SKM-1 (cell line): ENCODE data around the gene CD81.

ENCODE experiments used
- DNase-seq: peaks from one replicate; lab custom pipeline; 2025; ENCODE audit not compliant: unreplicated experiment; lab: John Stamatoyannopoulos, UW

The CD81 gene

GRCh38 chr11:2419638-2420501 lies 42.8 kb downstream of the CD81 start:
- DNase-seq, result peak; percentile 84

DNA sequence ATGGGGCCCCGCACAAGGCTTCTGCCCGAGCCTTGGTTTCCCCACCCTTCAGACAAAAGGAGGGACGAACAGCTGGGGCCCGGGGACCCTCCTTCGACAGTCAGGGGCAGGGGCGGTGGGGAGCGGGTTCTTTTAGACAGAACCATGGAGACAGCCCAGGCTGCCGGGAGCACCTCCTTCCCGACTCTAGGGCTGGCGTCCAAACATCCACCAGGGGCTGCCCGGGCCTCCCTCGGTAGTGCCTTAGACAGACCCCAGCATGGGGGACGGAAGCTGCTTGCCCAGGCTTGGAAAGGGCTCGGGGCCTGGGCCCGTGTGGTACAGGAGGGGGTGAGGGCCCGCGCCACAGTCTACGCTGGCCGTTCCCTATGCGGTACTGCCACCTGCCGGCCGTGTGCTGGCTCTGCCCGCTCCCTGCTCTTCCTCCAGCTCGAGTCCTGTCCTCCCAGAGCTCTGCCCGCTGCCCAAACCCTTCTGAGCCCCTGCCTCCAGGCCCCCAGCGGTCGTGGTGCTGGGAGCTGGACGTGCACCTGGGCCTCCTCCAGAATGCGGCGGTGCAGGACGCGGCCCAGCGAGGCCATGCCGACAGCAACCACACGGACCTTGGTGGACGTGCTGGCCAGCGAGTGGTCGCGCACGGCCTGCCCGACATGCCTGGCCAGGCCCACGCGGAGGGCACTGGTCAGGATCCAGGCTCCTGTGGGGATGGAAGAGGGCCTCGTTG lies 43.6 kb downstream of the CD81 start:
- DNase-seq, result peak; percentile 62

DNA sequence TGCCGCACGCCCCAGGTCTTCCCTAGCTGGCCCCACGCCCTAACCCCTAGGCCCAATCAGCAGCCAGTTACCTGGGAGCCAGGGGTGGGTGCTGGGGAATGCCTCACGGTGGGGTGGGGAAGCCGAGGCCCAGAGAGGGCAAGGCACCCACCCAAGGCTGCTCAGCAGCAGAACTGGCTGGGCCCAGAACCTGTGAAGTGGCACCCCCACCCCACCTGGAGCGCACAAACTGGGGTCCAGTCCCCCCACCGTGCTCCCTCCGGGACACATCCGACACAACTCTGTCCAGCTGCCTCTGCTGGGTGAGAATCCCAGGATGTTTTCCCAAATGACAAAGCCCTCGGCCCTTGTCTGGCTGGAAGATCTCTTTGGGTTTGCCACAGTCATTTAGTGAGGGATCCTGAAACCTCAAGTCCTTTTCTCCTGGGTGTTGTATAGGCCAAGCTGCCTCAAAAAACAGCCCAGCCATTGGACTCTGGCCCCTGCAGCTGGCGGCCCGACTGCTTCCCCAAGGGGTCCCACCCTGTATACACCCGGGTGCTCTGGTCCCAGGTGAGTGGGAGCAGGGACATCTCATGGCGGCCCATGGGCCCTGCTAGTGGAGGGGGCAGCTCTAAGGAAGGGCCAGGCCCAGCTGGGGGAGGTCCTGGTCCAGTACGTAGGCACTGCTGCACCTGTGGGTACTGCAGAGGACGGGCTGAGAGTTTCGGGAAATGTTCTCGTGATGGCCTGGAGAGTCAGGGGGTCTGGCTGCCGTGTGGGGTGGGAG lies 44.3 kb downstream of the CD81 start:
- no peak for DNase-seq

- no peak for DNase-seq
Measured at GRCh38 chr11:2421996-2422395, 44.9 kb downstream of the CD81 start.

GRCh38 chr11:2422461-2423156 lies 45.5 kb downstream of the CD81 start:
- DNase-seq, result no peak

GRCh38 chr11:2423157-2424025 lies 46.3 kb downstream of the CD81 start:
- no peak for DNase-seq

GRCh38 chr11:2424811-2425495 lies 47.8 kb downstream of the CD81 start:
- no peak for DNase-seq

GRCh38 chr11:2425506-2425905 lies 48.4 kb downstream of the CD81 start:
- no peak for DNase-seq

- DNase-seq, result no peak
Measured at GRCh38 chr11:2426221-2426620, 49.1 kb downstream of the CD81 start.

- no peak for DNase-seq
Measured at GRCh38 chr11:2426826-2427521, 49.9 kb downstream of the CD81 start.

GRCh38 chr11:2427721-2428321 lies 50.7 kb downstream of the CD81 start:
- DNase-seq, result no peak

DNA sequence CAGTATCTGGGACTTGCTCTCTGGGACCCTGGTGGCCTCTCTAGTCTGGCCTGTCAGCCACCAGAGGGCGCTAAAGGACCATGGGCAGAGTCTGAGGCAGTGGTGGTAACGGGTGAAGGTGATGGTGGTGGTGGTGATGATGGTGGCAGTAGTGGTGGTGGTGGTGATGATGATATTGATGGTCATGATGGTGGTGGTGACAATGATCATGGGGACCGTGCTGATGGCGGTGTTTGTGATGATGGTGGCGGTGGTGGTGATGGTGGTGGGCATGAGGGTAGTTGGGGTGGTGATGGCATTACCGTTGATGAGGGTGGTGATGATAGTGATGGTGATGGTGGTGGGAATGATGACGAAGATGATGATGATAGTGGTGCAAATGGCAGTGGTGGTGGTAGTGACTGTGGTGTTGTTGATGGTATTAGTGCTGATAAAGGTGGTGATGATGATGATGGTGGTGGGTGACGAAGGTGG lies 51.2 kb downstream of the CD81 start:
- DNase-seq, result no peak

DNA sequence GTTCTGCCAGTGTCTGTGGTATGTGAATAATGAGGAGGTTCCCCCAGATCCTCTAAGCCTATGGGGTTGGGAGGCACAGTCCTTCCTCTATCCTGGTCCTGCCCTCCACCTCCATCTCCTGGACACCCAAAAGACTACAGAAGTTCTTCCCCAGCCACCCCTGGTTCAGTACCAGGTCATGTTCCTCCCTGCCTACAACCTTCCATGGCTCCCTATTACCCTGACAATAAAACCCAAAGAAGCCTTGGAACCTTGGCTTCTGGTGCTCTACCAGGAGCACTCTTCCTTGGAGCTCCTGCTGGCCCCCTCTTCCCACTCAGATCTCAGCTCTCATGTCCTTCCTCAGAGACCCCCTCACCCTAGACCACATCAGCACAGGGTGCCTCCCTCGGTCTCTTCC lies 54.3 kb downstream of the CD81 start:
- no peak for DNase-seq

GRCh38 chr11:2432171-2432621 lies 55.1 kb downstream of the CD81 start:
- DNase-seq, result no peak

DNA sequence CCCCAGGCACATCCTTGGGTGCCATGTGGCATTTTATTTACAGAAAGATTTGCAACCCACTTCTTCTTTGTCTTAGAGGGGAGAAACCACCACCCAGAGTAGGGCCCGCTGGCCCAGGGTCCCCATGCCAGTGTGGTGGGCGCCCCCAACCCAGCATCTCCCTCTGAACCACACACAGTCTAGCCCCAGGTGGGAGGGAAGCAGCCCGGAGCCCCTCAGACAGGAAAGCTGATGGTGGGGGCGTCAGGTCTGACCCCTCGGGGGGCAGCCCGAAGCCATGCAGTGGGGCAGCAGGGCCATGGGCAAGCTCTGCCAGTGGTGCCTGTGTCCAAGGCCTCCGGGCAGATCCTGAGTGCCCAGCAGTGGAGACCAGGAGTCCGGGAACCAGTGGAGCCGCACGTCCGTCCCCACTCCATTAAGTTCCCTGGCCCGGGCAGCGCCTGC lies 55.5 kb downstream of the CD81 start:
- DNase-seq, result no peak

- no peak for DNase-seq
Measured at GRCh38 chr11:2433106-2433925, 56.2 kb downstream of the CD81 start.

- DNase-seq, result no peak
Measured at GRCh38 chr11:2434008-2434407, 56.9 kb downstream of the CD81 start.
